ENCODE data around the gene FCRL2. TPM values are rescaled to one million over a fixed set of nuclear protein-coding genes. Genes with fewer than 3 reads are reported as not detected.

FCRL2 gene
- total and polyA plus RNA-seq, 4 experiments from 2014 or later = 0.40 TPM; not detected in 3

GRCh38 chr1:157724537-157725220 is 52.3 kb downstream of the FCRL2 start:
- Mint-ChIP-seq H3K4me1 (peaks cover 0 to 4% (median 1%) of the 10 kb centered on the region in 4 donors), H3K27me3 (peaks cover 1 to 3% of the 10 kb centered on the region in 2 donors), H3K36me3 (peaks cover 0 to 3% of the 10 kb centered on the region in 2 donors), H3K4me3 (no peak overlapping the region), H3K27ac (no peak overlapping the region), H3K9me3 (peaks cover 2 to 24% (median 15%) of the 10 kb centered on the region in 8 donors)
- intact Hi-C loops (cut with micrococcal nuclease) = no loop called here
- Histone ChIP-seq H3K4me3 (ENCODE audit: low read length in 2 of 2) (no peak overlapping the region), H3K9me3 (ENCODE audit: control insufficient read depth in 1 of 2, low read length in 2 of 2) (peaks cover 0 to 7% of the 10 kb centered on the region in 2 donors), H3K36me3 (ENCODE audit: insufficient read depth, low read length) (no peaks in the 10 kb centered on the region), H3K27me3 (ENCODE audit: insufficient read depth, low read length) (no peaks in the 10 kb centered on the region), H3K27ac (ENCODE audit: low read depth, low read length) (no peak overlapping the region), H3K4me1 (ENCODE audit: insufficient read depth, low read length) (peaks cover 8% of the 10 kb centered on the region)
- no peak for DNase-seq
- ChIA-PET POLR2A (ENCODE audit: partially characterized antibody) (no interaction called here), CTCF (ENCODE audit: partially characterized antibody) (no interaction called here)

- Histone ChIP-seq H3K4me1 (ENCODE audit: insufficient read depth, low read length) (peaks cover 8% of the 10 kb centered on the region), H3K9me3 (ENCODE audit: control insufficient read depth in 1 of 2, low read length in 2 of 2) (peaks cover 0 to 7% of the 10 kb centered on the region in 2 donors), H3K27me3 (ENCODE audit: insufficient read depth, low read length) (no peaks in the 10 kb centered on the region), H3K4me3 (ENCODE audit: low read length in 2 of 2) (no peak overlapping the region), H3K36me3 (ENCODE audit: insufficient read depth, low read length) (no peaks in the 10 kb centered on the region), H3K27ac (ENCODE audit: low read depth, low read length) (no peak overlapping the region)
- Mint-ChIP-seq H3K36me3 (peaks cover 0 to 3% of the 10 kb centered on the region in 2 donors), H3K27ac (no peak overlapping the region), H3K27me3 (peaks cover 1 to 3% of the 10 kb centered on the region in 2 donors), H3K4me1 (peaks cover 0 to 4% (median 1%) of the 10 kb centered on the region in 4 donors), H3K4me3 (no peak overlapping the region), H3K9me3 (peaks cover 2 to 24% (median 15%) of the 10 kb centered on the region in 8 donors)
- no peak for DNase-seq
- intact Hi-C loops (cut with micrococcal nuclease) = no loop called here
- ChIA-PET CTCF (ENCODE audit: partially characterized antibody) (no interaction called here), POLR2A (ENCODE audit: partially characterized antibody) (no interaction called here)
These were observed 53.8 kb downstream of the FCRL2 start for GRCh38 chr1:157723157-157723556.

GRCh38 chr1:157721985-157722384 is 54.9 kb downstream of the FCRL2 start:
- H3K27ac Mint-ChIP-seq = no peak overlapping the region
- Histone ChIP-seq H3K9me3 (ENCODE audit: control insufficient read depth in 1 of 2, low read length in 2 of 2) (peaks cover 0 to 7% of the 10 kb centered on the region in 2 donors), H3K27me3 (ENCODE audit: insufficient read depth, low read length) (no peaks in the 10 kb centered on the region), H3K4me1 (ENCODE audit: insufficient read depth, low read length) (peaks cover 8% of the 10 kb centered on the region), H3K4me3 (ENCODE audit: low read length in 2 of 2) (no peak overlapping the region), H3K36me3 (ENCODE audit: insufficient read depth, low read length) (no peaks in the 10 kb centered on the region), H3K27ac (ENCODE audit: low read depth, low read length) (no peak overlapping the region)
- no peak for DNase-seq
- ChIA-PET POLR2A (ENCODE audit: partially characterized antibody) (no interaction called here), CTCF (ENCODE audit: partially characterized antibody) (no interaction called here)
- intact Hi-C loops (cut with micrococcal nuclease) = no loop called here
- peaks cover 2 to 24% (median 15%) of the 10 kb centered on the region in 8 donors for H3K9me3 Mint-ChIP-seq
- peaks cover 0 to 4% (median 1%) of the 10 kb centered on the region in 4 donors for H3K4me1 Mint-ChIP-seq
- no peak overlapping the region for H3K4me3 Mint-ChIP-seq
- peaks cover 1 to 3% of the 10 kb centered on the region in 2 donors for H3K27me3 Mint-ChIP-seq
- H3K36me3 Mint-ChIP-seq = peaks cover 0 to 3% of the 10 kb centered on the region in 2 donors

- no peak overlapping the region for H3K27ac ChIP-seq (ENCODE audit: low read depth, low read length)
- intact Hi-C loops (cut with micrococcal nuclease) = no loop called here
- no peak overlapping the region for H3K4me3 ChIP-seq (ENCODE audit: low read length in 2 of 2)
- Mint-ChIP-seq H3K4me1 (no peaks in the 10 kb centered on the region), H3K27ac (no peak overlapping the region), H3K27me3 (peaks cover 0 to 1% of the 10 kb centered on the region in 2 donors), H3K4me3 (no peak overlapping the region), H3K9me3 (peaks cover 0 to 1% (median under 1%) of the 10 kb centered on the region in 8 donors), H3K36me3 (no peaks in the 10 kb centered on the region)
- no peaks in the 10 kb centered on the region for H3K4me1 ChIP-seq (ENCODE audit: insufficient read depth, low read length)
- no peaks in the 10 kb centered on the region for H3K27me3 ChIP-seq (ENCODE audit: insufficient read depth, low read length)
- no peaks in the 10 kb centered on the region for H3K9me3 ChIP-seq (ENCODE audit: control insufficient read depth in 1 of 2, low read length in 2 of 2)
- DNase-seq = no peak
- ChIA-PET POLR2A (ENCODE audit: partially characterized antibody) (no interaction called here), CTCF (ENCODE audit: partially characterized antibody) (no interaction called here)
- no peaks in the 10 kb centered on the region for H3K36me3 ChIP-seq (ENCODE audit: insufficient read depth, low read length)
These were observed 61.2 kb downstream of the FCRL2 start for GRCh38 chr1:157715736-157716135.

GRCh38 chr1:157711802-157712201 is 65.1 kb downstream of the FCRL2 start:
- DNase-seq = no peak
- Mint-ChIP-seq H3K4me1 (no peaks in the 10 kb centered on the region), H3K27me3 (no peaks in the 10 kb centered on the region), H3K36me3 (no peaks in the 10 kb centered on the region), H3K4me3 (no peak overlapping the region), H3K27ac (no peak overlapping the region), H3K9me3 (no peaks in the 10 kb centered on the region)
- Histone ChIP-seq H3K4me1 (ENCODE audit: insufficient read depth, low read length) (no peaks in the 10 kb centered on the region), H3K4me3 (ENCODE audit: low read length in 2 of 2) (no peak overlapping the region), H3K27me3 (ENCODE audit: insufficient read depth, low read length) (no peaks in the 10 kb centered on the region), H3K36me3 (ENCODE audit: insufficient read depth, low read length) (no peaks in the 10 kb centered on the region), H3K27ac (ENCODE audit: low read depth, low read length) (no peak overlapping the region), H3K9me3 (ENCODE audit: control insufficient read depth in 1 of 2, low read length in 2 of 2) (no peaks in the 10 kb centered on the region)
- intact Hi-C loops (cut with micrococcal nuclease) = no loop called here
- ChIA-PET POLR2A (ENCODE audit: partially characterized antibody) (no interaction called here), CTCF (ENCODE audit: partially characterized antibody) (no interaction called here)

- DNase-seq = no peak
- Histone ChIP-seq H3K27ac (ENCODE audit: low read depth, low read length) (no peak overlapping the region), H3K9me3 (ENCODE audit: control insufficient read depth in 1 of 2, low read length in 2 of 2) (no peaks in the 10 kb centered on the region), H3K4me3 (ENCODE audit: low read length in 2 of 2) (no peak overlapping the region), H3K4me1 (ENCODE audit: insufficient read depth, low read length) (no peaks in the 10 kb centered on the region), H3K36me3 (ENCODE audit: insufficient read depth, low read length) (no peaks in the 10 kb centered on the region), H3K27me3 (ENCODE audit: insufficient read depth, low read length) (no peaks in the 10 kb centered on the region)
- no peaks in the 10 kb centered on the region for H3K4me1 Mint-ChIP-seq
- ChIA-PET POLR2A (ENCODE audit: partially characterized antibody) (no interaction called here), CTCF (ENCODE audit: partially characterized antibody) (no interaction called here)
- H3K9me3 Mint-ChIP-seq = peaks cover 0 to 4% (median 0%) of the 10 kb centered on the region in 8 donors
- H3K27ac Mint-ChIP-seq = no peak overlapping the region
- H3K4me3 Mint-ChIP-seq = no peak overlapping the region
- H3K27me3 Mint-ChIP-seq = peaks cover 2 to 11% of the 10 kb centered on the region in 2 donors
- H3K36me3 Mint-ChIP-seq = no peaks in the 10 kb centered on the region
- intact Hi-C loops (cut with micrococcal nuclease) = no loop called here
These were observed 72.1 kb downstream of the FCRL2 start for GRCh38 chr1:157704878-157705277.

GRCh38 chr1:157703981-157704380 is 73.0 kb downstream of the FCRL2 start:
- H3K27ac ChIP-seq (ENCODE audit: low read depth, low read length) = no peak overlapping the region
- H3K36me3 ChIP-seq (ENCODE audit: insufficient read depth, low read length) = no peaks in the 10 kb centered on the region
- no peaks in the 10 kb centered on the region for H3K4me1 ChIP-seq (ENCODE audit: insufficient read depth, low read length)
- Mint-ChIP-seq H3K27me3 (peaks cover 5 to 14% of the 10 kb centered on the region in 2 donors), H3K36me3 (no peaks in the 10 kb centered on the region), H3K4me3 (no peak overlapping the region), H3K9me3 (peaks cover 0 to 4% (median 0%) of the 10 kb centered on the region in 8 donors), H3K4me1 (no peaks in the 10 kb centered on the region), H3K27ac (no peak overlapping the region)
- DNase-seq = no peak
- H3K9me3 ChIP-seq (ENCODE audit: control insufficient read depth in 1 of 2, low read length in 2 of 2) = no peaks in the 10 kb centered on the region
- no peaks in the 10 kb centered on the region for H3K27me3 ChIP-seq (ENCODE audit: insufficient read depth, low read length)
- intact Hi-C loops (cut with micrococcal nuclease) = no loop called here
- CTCF ChIA-PET (ENCODE audit: partially characterized antibody) = no interaction called here
- POLR2A ChIA-PET (ENCODE audit: partially characterized antibody) = no interaction called here
- no peak overlapping the region for H3K4me3 ChIP-seq (ENCODE audit: low read length in 2 of 2)

Data from CD4-positive, alpha-beta memory T cell (primary cell).